8988T (cell line): ENCODE results near the gene PTGER1.

Experiments
- DNase-seq: peaks from one replicate; pipeline ENCODE4 v3.0.0; 2011

The PTGER1 gene

DNA sequence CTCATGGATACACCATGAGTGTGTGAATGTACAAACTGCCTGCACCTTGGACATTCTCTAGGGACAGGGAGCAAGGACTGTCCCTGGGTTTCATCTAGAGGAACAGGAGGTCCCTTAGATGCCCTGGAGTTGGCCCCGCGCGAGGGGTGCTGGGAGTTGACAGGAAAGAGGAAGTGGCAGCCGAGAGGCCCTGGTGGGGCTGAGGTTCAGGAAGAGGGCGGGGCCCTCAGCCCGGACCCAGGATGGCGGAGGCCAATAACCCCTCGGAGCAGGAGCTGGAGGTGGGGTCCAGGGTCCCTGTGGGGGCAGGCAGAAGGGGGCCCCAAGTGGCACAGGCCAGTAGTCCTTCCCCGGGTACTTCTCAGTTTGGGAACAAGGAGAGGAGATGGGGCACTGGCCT lies 35.1 kb downstream of the PTGER1 start:
- DNase-seq = no peak

DNA sequence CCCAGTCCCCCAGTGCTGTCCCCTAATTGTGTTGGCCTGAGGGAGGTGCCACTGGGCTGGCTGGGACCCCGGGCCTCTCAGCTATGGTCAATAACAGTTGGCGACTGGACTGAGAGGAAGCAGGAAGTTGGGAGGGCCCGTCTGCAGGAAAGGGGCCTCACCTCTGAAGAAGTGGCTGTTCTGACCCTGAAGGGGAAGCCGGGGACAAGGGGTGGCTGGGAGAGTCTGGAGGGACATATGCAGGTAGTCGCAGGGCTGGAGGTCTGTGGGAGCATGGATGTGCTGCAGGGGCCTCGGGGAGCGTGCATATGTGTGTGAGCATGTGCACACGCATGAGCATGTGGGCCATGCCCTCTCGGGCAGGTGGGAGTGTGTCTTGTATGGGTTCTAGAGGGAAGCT lies 36.1 kb downstream of the PTGER1 start:
- no peak for DNase-seq

DNA sequence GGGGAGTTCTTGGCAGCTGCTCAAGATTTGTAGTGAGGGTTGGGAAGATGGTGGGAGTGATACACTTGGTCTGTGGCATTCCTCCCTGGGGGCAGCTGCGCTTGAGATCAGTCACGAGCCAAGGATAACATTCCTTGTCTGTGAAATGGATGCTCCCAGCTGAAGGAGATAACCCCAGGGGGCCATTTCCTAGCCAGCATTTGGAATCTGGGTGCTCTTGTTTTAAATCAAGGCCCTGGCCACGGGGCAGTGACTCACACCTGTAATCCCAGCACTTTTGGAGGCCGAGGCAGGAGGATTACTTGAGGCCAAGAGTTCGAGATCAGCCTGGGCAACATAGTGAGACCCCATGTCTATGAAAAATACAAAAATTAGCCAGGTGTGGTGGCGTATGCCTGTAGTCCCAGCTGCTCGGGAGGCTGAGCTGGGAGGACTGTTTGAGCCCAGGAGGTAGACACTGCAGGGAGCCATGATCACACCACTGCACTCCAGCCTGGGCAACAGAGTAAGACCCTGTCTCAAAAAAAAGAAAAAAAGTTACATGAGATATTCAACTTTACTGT lies 37.5 kb downstream of the PTGER1 start:
- no peak for DNase-seq

DNA sequence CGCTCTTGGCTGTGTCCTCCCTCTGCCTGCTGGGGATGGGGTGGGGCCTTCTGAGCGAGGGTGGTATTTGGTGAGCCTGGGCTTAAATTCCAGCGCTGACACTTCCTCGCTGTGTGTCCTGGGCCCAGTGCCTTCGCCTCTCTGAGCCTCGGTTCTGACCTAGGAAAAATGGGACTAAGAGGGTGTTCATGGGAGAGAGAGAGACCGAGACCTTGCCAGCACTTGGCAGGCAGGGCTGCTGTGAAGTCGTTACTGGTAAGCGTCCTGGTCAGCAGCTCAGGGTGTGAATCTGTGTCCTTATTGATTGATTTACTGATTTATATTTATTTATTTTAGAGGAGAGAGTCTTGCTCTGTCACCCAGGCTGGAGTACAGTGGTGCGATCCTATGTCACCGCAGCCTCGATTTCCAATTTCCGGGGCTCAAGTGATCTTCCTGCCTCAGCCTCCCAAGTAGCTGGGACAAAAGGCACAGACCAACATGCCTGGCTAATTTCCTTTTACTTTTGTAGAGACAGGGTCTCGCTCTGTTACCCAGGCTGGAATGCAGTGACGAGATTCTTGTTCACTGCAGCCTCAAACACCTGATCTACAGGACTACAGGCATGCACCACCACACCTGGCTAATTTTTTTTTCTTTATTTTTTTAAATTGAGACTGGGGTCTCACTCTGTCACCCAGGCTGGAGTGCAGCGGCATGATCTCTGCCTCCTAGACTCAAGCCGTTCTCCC lies 39.7 kb downstream of the PTGER1 start:
- no peak for DNase-seq

DNA sequence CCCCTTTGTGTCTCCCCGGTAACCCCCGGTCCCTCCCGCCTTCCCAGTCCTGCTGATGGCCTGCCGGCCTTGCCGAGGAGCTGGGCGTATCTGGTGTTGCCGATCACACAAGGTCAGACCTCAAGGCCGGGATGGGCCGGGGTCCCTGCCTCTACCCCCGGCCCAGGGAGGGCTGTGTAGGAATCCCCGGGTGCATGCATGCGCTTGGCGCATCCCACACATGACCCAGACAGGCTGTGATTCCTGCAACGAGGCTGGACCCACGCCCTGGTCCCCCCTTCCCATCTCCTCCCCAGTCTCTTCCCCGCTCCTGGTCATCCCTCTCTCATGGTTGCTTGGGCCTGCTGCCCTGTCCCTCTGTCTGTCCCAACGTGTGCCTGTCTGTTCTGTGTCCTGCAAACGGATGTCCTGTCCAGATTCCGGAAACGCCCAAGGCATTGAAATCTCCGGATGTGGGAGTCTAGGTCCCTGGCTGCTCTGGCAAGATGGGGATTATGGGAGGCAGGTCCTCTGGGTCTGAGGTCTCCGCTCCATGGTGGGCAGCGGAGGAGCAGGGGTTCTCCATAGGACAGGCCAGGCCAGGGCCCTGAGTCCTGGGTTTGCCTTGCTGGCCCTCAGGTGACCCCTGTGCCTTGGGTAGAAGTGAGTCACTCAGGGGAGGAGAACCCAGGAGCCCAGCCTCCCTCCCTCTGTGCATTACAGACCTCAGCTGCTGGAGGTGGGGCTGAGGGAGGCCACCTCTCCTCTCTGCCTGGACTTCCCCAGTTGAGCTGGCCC lies 40.4 kb downstream of the PTGER1 start:
- DNase-seq = no peak

DNA sequence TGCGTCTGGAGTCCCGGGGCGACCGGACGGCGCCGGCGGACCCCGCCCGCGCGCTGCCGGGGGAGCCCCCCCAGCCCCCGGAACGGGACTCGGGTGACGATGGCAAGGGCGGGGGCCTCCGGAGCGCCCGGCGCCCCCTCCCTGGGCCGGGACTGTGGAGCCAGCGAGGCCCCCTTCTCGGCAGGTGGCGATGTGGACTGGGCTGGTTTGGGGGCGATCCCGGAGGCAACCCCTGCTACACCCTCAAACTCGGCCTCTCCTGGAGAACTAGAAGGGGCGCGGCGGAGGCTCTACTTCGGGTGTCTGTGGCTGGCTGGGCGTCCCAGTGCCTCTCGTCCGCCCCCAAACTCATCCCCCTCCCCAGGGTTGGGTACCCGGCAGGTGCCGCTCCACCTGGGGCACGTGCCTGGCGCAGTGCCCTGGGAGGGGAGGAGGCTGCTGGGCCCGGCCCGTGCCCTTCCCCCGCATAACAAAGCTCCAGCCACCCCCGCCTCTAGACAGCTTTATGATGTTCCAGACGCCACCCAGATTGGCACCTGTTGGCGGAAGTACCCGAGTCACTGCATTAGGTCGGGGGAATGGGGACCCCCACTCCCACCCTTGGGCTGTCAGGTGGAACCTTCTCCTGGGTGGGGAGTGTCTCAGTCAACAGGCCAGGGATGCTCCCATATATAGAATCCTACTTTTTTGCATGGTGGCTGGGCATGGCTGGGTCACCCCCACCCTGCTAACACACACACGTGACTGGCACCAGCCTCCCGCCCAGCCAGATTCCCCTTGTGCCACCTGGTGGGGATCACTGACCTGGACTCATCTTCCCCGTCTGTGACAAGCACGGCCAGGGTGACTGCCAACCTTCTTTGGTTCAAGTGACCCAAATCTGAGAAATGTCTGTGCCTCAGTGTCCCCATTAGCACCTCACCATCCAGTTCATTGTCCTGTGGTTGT lies 41.3 kb downstream of the PTGER1 start:
- no peak for DNase-seq

DNA sequence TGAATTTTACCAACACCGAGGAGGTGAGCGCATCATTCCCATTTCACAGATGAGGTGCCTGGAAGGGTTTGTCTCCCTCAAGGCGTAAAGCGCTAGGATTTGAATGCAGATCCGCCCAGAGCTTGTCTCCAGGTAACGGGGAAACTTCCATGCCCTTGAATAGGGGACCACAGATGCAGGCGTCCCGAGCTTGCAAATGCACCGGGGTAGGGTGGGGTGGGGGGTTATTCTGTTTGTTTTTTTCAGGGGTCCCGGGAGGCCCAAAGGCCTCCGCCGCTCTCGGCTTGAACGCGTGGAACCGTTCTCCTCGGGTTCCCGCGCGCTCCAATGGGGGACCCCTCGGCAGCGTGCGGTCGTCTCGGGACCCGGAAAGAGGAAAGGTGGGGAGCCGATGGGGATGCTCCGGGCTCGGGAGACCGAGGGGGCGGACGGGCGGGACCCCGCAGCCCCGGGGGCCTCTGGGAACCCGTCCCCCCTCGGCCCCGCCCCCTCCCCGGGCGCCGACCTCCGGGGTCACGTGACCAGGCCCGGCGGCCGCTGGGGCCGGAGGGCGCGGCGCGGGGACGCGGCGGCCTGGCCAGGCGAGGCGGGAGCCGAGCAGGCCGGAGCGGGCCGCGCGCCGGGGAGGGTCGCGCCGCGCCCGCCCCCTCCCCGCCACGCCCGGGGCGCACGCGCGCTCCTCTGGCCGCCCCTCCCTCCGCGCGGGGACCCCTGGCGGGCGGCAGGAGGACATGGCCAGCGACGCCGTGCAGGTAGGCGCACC lies 42.2 kb downstream of the PTGER1 start, which contains the start of gene PKN1:
Gene PKN1, plus strand, starts transcription at position 516 of the 763 bp plus-strand sequence. Its CDS starts 216 bp downstream, at position 732.
- DNase-seq = no peak

DNA sequence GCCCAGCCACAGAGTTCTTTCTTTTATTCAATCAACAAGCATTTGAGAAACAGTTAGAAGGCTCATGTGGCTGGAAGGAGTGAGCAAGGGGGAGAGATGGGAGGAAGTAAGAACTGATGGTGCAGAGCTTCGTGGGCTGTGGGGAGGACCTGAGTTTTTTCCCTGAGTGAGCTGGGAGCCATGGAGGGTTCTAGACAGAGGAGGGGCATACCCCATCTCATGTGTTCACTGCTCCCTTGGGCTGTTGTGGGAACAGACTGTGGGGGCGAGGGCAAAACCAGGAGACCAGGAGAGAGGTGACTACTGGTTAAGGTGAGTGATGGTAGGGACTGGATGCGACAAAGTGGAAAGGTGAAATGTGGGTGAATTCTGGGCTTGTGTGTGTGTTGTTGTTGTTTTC lies 44.4 kb downstream of the PTGER1 start:
- DNase-seq = no peak

DNA sequence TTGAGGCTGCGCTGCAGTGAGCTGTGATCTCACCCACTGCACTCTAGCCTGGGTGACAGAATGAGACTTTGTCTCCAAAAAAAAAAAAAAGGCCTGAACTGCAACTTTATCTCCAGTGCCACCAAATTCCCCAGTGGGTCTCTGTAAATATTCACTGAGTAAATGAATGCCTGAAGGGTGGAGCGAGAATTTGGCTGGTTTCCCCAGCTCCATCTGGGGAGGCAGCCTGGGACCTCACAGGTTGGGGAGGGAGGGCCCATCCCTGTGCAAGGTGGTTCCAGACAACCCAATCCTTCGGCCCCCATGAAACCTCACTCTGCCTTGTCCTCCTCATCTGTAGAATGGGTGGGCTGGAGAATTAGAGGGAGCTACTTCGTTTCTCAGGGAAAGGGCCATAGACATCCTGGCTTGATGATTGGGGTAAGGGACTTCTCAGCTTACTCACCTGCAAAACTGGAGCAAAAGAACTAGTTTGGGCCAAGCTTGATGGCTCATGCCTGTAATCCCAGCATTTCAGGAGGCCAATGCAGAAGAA lies 46.2 kb downstream of the PTGER1 start:
- DNase-seq = no peak

DNA sequence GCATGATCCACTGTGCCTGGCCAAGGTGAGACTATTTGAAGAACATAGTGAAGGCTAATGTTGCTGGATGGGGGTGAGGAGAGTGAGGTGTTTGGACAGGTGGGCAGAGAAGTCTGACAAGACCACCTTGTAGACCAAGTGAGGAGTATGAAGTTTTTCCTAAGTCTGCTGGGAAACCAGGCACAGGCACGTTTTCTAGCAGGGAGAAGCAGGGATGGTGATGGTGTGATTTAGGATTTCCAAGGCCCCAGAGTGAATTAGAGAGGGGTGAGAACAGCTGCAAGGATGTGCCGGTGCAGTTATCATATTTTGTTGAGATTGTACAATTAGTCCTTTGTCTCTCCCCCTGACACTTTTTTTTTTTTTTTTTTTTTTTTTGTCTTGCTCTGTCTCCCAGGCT lies 47.7 kb downstream of the PTGER1 start:
- no peak for DNase-seq

DNA sequence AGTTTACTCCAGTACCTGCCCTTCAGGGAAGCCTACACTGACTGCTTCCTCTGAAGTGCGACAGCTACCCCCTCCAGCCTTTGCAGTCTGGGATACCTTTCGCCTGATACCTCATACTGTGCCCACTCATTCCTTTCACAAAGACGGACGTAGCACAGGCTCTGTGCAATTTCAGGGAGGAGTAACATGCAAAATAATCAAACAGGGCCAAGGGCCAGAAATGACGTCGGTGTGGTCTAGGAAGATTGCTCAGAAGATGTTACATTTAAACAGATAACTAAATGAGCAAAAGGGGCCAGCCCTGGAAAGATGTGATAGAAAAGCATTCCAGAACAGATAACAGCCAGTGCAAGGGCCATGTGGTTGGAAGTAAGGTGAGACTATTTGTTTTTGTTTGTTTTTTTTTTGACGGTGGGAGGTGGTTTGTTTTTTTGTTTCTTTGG lies 49.4 kb downstream of the PTGER1 start:
- DNase-seq = no peak
